ENCODE measurements around the gene TWIST2.
A peak's percentile ranks its signal among the peaks of the same experiment; 100 is the strongest.

Gene TWIST2

DNA sequence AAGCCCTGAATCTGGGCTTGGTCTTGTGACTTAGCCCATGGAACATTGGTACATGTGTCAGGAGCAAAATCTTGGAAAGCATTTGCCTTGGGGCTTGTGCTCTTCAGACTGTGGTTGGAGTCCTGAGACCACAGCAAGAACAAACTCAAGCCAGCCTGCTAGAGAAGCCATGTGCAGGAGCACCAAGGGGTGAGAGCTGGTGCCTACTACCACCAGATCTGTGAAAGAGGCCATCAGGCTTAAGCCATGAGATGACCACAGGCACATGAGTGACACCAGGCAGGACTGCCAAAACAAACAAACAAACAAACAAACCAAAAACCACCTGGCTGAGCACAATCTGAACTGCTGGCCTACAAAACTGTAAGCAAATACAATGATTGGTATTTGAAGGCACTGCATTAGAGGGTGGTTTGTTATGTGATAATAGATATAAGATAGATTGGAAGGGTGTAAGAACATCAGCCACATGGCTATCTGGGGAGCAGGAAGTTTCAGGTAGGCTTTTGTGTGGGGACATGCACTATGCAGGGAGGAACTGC lies 9.0 kb upstream of the TWIST2 start:
- DNase-seq = no peak

DNA sequence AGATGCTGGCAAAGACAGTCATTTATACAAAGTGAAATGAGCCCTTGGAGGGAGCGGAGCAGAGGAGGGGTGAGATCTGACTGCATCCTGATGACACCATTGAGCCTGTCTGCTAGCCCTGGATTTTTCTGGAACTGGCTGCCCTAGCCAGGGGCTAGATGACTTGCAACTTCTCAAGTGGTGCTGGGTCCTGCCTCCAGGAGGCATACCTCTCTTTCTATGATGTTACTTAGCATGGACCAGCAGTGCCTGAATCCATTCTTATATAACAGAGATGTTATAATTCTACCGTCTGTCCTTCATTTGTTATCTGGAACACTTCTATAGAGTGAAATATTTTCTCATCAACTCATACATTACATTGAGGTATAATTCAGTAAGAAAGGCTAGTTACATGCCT lies 8.5 kb upstream of the TWIST2 start:
- DNase-seq = no peak

DNA sequence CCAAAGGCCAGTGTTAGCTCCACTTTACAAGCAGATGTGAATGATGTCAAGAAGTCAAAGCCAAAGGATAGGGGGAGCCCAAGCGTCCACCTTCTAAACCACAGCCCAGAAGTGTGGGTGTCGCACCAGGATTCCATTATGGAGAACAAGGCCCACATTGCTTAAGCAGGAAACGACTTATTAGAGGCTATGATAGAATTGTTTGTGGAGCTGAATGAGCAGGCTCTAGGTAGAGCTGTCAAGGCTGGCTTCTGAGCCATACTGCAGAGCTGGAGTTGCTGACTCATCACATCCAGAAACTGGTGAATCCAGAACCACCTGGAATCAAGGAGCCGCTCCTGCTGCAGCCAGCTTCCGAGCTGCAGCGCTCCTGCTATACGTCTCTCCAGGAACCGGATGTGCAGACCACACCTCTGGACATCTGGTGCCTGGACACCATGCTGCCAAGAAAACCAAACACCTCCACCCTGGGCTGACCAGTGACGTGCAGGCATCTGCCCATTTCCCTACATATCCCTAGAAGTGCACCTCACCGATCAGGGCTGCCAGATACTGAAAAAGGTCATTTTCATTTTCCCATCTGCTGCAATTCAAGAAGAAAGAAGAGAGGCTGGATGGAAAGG lies 6.2 kb upstream of the TWIST2 start:
- DNase-seq = no peak

DNA sequence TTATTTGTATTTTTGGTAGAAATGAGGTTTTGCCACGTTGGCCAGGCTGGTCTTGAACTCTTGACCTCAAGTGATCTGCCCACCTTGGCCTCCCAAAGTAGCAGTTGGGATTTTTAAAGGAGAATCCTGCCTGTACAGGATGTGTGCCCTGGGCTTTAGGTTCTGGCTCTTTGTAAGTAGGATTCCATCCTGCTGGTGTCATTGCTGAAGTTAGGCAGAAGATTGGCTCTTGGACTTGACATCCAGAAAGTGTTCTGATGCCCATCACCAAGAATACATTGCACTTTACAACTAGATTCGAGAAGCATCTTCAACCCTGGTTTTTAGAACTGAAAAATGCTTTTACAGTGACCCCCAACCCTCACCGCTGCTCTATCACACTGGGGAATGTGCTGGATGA lies 4.4 kb upstream of the TWIST2 start:
- DNase-seq = no peak

DNA sequence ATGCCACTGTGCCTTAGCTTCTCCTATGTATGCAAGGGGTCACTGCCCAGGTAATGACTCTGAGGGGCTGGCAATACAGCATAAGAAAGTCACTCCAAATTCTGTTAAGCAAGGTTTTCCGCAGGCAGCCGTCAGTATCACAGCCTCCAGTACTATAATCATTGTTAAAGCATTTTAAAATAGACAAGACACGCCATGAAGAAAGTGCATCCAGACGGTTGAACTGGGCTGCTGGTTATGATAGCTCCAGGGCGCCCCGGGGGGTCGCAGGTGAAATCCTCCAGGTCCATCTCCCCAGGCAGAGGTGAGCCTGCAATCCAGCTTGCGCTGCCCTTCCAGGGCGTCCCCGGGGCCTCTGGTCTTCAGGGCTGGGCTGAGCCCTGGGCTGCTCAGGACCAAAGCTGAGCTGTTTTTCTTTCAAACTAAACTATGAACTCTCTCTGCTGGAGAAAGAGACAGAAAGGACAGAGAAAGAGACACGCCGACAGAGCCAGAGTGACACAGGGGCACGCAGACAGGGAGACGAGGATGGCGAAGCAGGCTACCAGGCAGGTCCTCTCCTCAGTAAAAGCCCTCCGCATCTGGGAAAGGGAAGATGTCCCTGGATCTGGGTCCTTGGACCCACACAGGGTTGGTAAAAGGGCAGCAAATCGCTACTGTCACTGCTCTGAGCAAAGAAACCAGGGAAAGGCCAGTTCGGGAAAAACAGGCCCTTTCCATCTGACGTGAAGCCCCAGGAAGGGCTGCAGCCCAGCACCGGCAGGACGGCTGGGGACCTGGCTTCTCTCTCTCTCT lies 2.1 kb upstream of the TWIST2 start:
- no peak for DNase-seq

DNA sequence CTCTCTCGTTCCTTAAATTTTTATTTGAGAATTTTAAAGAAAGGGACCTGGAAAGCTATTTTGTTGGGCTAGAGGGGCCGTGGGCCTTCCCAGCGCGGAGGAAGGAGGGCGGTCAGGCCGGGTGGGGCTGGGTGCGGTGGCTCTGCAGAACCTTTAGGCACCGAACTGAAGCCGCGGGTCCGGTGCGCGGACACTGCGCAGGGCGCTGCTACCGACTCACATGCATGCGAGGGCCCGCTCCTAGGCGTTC lies 1.6 kb upstream of the TWIST2 start:
- no peak for DNase-seq

DNA sequence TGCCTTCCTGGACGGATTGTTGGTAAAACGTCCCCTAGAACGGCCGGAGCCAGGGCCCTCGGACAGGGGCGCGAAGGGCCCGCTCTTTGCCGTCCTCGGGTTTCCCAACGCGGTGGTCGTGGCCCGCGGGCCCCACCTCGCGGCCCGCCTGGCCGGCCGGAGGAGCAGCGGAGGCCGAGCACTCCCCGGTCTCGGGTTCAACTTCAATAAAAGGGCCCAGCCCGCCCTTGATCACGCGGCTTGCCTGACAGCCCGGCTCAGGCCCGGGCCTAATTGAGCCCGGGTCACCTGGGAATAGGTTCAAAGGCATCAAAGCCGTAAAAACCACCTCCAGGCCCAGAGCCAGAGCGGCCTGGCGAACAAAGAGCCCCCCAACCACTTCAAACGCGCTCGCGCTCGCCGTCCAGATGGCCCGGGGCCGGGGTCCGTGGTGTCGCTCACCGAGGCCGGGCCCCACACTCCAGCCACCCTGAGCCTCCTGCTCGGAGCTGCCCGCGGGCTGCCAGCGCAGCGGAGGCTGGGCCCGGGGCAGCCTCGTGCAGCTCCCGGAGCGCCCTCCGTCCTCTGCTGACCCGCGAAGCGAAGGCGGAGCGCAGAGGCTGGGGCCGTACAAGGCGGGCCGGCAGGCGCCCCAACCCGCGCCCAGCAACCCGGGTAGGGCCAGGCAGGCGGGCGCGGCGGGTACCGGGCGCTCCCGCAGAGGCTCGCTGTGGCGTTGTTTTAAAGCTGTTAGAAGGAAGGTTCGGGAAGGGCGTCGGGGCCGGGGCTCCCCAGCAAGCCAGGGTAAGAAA lies 1.1 kb upstream of the TWIST2 start:
- DNase-seq = peak in 2 of 4 experiments; percentile 4 to 18

DNA sequence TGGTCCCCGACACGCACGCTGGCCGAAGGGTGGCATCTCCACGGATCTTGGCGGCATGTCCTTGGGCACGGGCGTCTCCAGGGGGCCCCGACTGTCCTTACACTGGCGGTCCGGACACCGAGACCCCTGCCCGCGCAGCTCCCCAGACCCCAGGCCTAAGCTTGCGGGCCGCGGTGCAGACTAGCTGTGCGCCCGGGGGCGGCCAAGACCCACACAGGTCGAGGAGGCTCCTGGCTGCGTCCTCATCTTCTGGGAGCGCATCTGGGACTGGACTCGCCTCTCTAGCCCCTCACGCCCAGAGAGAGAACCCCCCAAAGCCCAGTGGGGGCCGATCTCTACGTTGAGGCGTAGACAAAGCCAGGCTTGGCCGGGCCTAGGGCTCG lies 475 bp upstream of the TWIST2 start:
- no peak for DNase-seq

DNA sequence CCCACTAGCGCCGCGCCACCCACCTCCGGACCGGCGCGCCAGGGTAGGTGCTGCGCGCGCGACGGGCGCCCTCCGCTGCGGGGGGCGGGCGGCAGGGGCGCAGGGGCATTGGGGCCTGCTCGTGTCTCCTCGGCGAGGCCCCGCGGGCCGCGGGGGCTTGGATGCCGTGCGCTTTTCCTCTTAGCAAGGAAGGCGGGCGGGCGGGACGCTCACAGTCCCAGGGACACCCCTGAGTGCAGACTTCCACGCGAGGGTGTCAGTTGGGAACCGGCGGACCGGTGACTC lies 748 bp downstream of the TWIST2 start:
- no peak for DNase-seq

DNA sequence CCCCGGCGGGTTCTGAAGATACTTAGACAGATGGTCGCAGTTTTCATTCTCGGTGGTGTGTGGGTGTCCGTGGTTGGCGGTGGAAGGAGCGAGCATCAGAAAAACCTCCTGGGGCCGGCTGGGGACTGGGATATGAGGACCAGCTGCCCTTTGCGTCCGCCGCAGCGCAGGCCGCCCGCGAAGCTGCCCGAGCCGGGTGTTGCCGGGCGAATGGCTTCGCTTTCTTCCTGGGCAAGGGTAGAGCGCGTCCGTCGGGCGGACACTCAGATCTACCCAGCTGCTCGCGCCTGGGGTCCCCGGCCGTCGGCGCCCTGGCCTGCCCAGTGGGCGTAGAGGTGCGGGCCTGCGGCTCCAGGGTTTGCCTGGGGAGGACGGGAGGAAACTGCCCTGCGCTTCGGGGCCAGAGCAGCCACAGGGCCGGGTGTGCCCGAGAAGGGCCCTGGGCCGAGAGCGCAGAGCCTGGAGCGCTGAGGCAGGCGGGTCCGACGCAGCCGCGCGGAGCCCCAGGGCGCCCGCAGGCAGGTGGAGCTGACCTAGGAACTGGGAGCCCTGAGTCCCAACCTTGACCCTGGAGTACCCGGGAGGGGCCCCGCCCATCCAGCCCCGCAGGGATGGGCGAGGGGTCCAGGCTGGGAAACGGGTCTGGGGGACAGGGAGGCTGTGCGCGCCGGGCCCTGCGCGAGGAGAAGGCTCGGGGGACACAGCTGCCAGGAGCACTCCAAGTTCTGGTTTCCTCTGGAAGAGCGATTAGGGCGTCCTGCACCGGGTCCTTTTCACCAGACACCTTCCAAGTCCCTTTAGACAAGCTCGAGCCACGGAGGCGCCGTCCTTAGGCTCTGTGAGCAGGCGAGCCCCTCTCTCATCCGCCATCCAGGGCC lies 1.3 kb downstream of the TWIST2 start:
- no peak for DNase-seq

DNA sequence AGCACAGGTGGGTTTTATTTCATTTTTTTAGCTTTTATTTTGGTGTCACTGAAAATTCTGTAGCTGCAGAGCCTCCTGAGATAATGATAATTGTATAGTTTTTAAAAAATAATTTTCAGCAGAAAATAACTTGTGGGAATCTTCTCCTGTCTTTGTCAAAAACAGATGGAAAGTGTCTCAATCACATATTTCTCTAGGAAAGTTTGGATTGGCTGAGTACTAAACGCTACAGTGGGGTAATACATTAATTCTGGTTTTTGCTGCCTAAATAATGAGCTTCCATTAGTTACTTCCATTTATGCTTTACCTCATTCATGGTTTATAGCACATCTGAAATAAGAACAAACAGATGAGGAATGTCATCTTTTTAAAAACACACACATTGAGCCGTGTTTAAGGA lies 2.2 kb downstream of the TWIST2 start:
- no peak for DNase-seq

DNA sequence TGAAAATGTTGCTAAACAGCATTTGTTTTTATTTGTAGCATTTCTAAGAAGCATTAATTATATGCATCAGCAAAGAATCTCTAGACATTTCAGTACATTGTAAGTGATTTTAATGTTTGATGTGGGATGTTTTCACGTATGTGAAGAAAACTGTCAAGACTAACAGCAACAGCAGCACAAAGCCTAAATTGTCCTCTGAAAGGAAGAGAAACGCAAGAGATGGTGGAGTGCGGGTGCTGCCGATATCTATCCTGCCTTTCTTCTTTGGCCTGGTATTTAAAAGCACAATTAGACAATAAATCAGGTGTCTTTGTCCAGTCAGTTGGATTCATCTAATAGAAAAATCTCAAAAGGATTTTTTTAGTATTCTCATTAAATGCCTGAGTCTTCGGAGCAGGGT lies 3.1 kb downstream of the TWIST2 start:
- no peak for DNase-seq

DNA sequence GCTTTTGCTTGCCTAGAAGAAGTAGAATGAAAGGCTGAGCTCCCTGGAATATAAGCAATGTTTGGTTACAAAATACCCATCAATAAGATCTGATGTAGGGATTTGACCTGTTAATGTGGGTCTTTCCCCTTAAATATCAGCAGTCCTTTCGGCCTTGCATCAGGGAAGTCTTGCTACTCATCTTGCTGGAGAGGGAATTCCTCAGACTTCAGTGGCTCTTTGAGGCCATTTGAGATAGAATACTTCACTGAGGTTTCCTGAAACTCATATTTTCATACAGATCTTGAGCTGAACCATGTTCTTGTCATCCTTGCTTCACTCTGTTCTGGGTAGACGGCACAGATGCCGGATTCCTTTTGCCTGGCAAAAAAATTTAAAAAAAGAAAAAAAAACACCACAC lies 3.9 kb downstream of the TWIST2 start:
- no peak for DNase-seq

DNA sequence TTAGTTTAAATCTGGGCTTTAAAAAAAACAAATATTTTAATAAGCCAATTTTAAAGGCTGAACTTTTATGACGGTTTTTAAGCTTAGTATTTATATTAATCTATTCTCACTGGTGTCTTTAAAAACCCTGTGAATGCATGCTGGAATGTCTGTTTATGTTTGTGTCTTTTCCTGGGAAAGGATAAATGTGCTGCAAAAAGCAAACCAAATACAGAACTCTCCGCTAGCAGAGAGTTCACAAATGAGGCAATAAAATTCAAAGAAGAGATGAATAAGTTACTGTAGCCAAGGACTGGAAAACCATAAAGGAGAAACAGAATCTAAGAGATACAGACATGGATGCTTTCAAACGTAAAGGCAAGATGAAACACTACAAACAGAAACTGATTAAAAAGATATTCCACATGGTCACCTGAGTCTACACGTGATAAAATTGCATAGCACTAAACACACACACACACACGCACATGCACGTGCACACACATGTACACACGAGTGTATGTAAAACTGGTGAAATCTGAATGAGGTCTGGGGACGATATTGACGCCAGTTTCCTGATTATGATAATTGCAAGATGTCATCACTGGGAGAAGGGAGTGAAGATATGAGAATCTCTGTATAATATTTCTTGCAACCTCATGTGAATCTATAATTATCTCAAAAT lies 4.5 kb downstream of the TWIST2 start:
- DNase-seq = no peak

DNA sequence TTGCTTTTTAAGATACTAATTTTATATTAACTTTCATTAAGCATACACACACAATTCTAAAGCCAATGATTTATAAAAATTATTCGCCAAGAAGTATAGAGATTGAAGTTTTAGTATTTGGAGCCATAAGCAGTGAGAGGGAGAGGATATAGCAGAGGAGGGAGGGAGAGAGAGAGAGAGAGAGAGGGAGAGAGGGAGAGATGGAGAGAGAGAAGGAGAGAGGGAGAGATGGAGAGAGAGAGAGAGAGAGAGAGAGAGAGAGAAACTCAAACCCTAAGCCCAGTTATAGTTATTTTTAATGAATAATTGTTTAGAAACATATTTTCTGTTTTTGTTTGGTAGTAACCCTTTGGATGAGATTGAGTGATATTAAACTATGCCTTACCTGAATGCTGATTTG lies 5.3 kb downstream of the TWIST2 start:
- DNase-seq = no peak

DNA sequence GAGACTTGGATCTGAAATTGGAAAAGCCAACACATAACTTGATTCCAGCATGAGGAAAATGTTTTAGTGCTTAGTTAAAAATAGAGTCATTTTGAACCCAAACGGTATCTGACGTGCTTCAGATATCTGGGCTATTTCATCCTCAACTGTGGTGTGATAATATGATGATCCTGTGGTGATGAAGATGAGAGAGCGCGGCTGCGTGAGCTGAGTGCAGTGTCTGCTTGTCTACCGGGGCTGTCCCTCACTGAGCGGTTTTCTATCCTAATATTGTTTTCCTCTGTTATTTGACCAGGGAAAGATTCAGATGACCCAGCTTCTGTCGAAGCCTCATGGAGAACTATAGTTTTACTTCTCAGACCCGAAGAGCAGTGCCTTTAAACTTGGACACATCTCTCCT lies 5.8 kb downstream of the TWIST2 start:
- DNase-seq = no peak

DNA sequence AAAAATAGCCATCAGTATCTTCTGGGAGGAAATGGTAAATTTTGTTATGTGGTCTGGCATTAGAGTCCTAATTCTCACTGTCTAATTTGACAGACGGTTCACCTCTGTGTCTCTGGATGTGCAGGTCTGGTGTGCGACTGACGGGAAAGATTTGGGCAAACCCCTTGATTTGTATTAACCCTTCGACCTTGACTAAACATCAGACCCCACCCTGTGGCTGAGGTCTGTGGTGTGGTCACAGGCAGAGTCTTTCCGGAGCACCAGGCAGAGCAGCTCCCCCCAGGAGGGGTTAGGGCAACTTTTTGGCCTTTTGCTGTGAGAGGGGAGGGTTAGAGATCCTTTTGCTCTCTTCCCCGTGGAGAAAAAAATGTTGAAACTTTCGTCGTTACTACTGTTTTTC lies 6.4 kb downstream of the TWIST2 start:
- DNase-seq = no peak

DNA sequence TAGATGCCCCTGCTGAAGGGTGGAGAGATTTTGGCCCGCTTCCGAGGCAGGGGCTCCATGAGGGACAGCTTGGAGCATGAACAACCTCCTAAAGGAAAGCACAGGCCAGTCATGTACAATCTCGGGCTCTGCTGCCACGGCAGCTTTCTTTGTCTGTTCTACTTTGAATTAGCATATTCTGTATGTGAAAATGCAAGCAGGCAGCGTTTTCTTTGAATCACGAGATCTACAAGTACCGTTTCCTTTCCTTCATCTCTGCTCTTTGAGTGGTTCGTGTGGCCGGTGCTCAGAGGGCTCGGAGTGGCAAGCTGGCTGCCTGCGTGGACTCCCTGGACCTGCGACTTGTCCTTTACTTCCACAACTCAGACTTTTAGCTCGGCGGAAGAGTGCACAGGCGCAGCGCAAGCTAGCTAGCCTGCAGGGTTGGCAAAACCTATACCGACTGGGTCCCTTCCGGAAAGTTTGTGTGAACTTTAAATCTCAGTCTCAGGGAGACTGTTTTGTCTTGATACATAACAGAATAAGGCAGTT lies 6.9 kb downstream of the TWIST2 start:
- no peak for DNase-seq

DNA sequence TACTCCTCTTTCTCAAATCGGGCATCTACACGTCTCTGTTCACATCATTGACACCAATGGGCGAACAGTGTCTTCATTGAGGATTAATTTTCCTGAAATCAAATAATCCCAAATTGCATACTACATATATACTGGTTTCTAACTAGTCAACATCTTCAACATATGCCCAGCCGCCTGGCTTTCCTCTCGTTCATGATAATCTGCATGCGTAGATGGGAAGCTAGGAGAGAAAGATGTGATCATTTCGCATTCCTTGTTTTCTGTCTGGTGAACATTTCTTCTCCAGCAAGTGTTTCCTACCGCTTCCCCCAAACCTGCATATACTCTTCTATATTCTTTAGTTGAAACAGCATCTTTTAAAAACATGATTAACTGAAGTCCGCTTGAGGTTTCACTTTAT lies 7.4 kb downstream of the TWIST2 start:
- no peak for DNase-seq

DNA sequence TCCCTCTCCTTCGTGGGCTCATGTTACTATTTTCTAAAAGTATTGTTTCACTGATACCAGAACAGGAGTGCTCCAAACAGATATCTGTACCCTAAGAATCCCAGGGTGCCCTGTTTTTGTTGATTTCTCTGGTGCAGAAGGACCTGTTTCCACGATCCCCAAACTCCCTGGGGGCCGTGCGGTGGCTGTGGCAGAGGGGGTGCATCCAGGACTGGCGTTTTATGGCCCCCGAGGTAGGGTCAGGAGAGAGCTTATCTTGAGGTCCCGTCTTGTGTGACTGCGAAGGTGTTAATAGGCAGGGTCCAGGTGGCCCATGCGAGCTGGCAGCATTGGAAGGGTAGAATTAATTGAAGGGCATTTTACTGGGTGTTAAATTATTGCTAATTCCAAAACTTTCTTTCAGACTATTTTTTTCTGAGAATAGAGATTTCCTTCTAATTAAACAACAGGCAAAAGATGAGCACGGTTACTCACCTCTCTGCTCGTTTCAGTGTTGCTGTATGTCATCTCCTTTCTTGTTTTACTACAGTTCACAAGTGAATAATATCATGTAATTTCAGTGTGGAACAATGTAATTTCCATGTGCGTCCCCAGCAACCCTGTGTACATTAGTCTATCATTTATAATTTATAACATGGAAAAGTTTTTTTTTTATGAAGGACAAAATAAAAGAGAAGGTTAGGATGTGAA lies 8.2 kb downstream of the TWIST2 start:
- DNase-seq = no peak

DNA sequence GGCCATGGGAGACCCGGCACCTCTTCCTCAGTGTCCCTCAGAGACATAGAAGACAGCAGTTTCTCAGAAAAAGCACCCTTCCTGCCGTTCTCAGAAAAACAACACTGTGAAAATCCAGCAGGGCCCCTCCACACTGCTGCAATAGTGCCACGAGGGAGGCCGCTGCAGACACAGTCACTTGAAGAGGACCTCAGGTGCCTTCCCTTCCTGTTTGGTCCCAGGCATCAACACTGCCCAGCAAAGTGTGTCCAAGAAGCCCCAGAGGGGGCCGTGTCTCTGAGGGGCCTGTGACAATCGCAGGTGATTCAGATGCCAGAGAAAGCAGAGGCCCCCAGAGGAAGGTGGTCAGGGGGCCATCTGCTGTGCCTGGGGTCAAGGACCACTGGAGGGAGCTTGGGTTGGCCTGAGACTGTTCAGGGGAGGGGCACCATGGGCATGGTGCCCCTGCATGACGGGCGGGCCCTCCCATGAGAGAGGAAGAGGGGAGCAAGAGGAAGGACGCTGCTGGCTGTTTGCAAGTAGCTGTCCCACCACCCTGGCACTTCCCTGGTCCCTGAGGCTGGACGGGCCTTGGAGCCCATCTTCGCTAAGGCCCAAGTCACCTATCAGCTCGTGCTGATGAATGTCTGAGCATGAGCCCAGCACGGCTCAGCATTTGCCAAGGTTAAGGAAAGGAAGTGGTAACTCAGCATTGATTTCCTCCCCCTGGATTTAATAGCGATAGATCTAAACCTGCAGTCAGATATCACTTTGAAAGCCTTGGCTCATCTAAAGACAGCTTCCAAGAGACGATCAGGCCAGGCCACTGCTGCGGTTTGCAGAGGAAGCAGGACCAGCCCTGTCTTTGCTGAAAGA lies 9.1 kb downstream of the TWIST2 start:
- no peak for DNase-seq
